MCF 10A (cell line): Measurements from ENCODE around the gene NCK2. TPM values are rescaled to one million over a fixed set of nuclear protein-coding genes. Genes with fewer than 3 reads are reported as not detected.

Source experiments
- BruUV-seq: library from RNA; stranded (reverse); fragments of 400-500 nt; replicated peaks from 2 replicates; lab custom pipeline; 2021; lab: Mats Ljungman, UMichigan
- CTCF ChIA-PET: fragments of 300-600 bp; sonication (Branson Sonifier 250); formaldehyde crosslinking; extraction: SDS; loops from one replicate; lab custom pipeline; 2021; ENCODE audit warnings: antibody characterized with exemption, inconsistent platforms; lab: Yijun Ruan, JAX
- POLR2A ChIA-PET: fragments of 300-600, 350-650 bp; sonication (Branson Sonifier 250); formaldehyde crosslinking; extraction: SDS; loops from one replicate; lab custom pipeline; 2020; ENCODE audit warnings: antibody characterized with exemption, inconsistent platforms; lab: Yijun Ruan, JAX
- DNase-seq: peaks from one replicate; pipeline ENCODE4 v3.0.0-alpha.2; 2018; ENCODE audit not compliant: unreplicated experiment
- H3K27ac Mint-ChIP-seq: one replicate; pipeline ENCODE4 v1.8.0; 2022; ENCODE audit warnings: mild to moderate bottlenecking, low read depth, mixed read lengths; ENCODE audit not compliant: unreplicated experiment
- H3K27me3 Mint-ChIP-seq: one replicate; pipeline ENCODE4 v1.8.0; 2022; ENCODE audit warnings: mixed read lengths; ENCODE audit not compliant: insufficient read depth, unreplicated experiment
- H3K36me3 Mint-ChIP-seq: one replicate; pipeline ENCODE4 v1.8.0; 2022; ENCODE audit warnings: mild to moderate bottlenecking, moderate library complexity, mixed read lengths; ENCODE audit not compliant: insufficient read depth, unreplicated experiment
- H3K4me1 Mint-ChIP-seq: one replicate; pipeline ENCODE4 v1.8.0; 2022; ENCODE audit warnings: mixed read lengths; ENCODE audit not compliant: insufficient read depth, unreplicated experiment
- H3K4me3 Mint-ChIP-seq: one replicate; pipeline ENCODE4 v1.8.0; 2022; ENCODE audit warnings: mild to moderate bottlenecking, moderate library complexity, mixed read lengths; ENCODE audit not compliant: unreplicated experiment
- H3K9me3 Mint-ChIP-seq: one replicate; pipeline ENCODE4 v1.8.0; 2022; ENCODE audit warnings: mixed read lengths; ENCODE audit not compliant: unreplicated experiment
- CTCF ChIP-seq: fragments of 200-600 bp; IDR thresholded peaks from one replicate; pipeline ENCODE4 v1.8.0; 2022; ENCODE audit warnings: antibody characterized with exemption, mild to moderate bottlenecking; ENCODE audit not compliant: unreplicated experiment
- intact Hi-C: fragments of 100-400 bp; cut with micrococcal nuclease; formaldehyde crosslinking; loops from 2 replicates; pipeline ENCODE4 v1.14.1; 2022
- total RNA-seq: library from RNA; stranded (reverse); gene quantifications from 2 replicates; pipeline ENCODE4 v1.2.3, GENCODE V29; 2022

Gene NCK2
- total RNA-seq, 1 experiment from 2014 or later = 36.5 TPM

DNA sequence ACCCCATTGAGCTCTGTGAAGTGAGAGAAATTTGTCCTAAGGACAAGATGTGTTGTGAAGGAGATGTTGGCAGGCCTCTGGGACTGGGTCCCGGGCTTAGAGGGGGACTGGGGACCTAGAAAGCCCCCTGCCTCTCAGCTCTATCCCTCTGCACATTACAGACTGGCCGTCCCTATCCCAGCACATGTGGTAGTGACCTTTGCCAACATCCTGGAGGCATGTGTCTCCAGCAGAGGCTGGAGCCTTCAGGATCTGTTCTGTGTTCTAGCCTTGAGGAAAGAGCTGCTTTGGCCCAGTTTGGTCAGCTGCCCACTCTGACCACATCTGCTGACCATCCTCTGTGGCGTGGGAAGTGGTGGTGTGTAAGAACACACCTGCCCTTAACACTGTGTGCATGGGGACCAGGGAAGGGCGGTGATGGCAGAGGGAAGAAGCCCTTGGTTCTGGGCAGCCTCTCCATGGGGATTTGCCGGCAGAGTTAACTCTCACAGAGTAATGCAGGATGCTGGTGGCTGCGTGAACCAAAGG lies 33.4 kb downstream of the NCK2 start:
- Mint-ChIP-seq H3K36me3 (peaks cover 6% of the 10 kb centered on the region), H3K9me3 (no peaks in the 10 kb centered on the region), H3K27me3 (no peaks in the 10 kb centered on the region), H3K4me1 (peaks cover 23% of the 10 kb centered on the region), H3K27ac (no peak overlapping the region), H3K4me3 (no peak overlapping the region)
- intact Hi-C loops = no loop called here
- no TSS peak for BruUV-seq
- CTCF ChIA-PET = interaction anchor here (0.9 to 1.5 kb wide), 3 partner anchors 8 to 306 kb away, joined by 3 to 6 read pairs (median 3); no protein-coding TSS in a partner anchor
- TF ChIP-seq CTCF = no peak
- no peak for DNase-seq
- POLR2A ChIA-PET = no interaction called here

- Mint-ChIP-seq H3K36me3 (peaks cover 6% of the 10 kb centered on the region), H3K4me1 (peaks cover 21% of the 10 kb centered on the region), H3K27me3 (no peaks in the 10 kb centered on the region), H3K27ac (no peak overlapping the region), H3K9me3 (no peaks in the 10 kb centered on the region), H3K4me3 (no peak overlapping the region)
- TF ChIP-seq CTCF = no peak
- ChIA-PET POLR2A (interaction anchor here (0.6 kb wide), 1 partner anchor 199 kb away, joined by 3 read pairs; no protein-coding TSS in a partner anchor), CTCF (no interaction called here)
- no peak for DNase-seq
- intact Hi-C loops = no loop called here
- BruUV-seq = no TSS peak
These were observed 34.7 kb downstream of the NCK2 start for GRCh38 chr2:105779394-105779793.

DNA sequence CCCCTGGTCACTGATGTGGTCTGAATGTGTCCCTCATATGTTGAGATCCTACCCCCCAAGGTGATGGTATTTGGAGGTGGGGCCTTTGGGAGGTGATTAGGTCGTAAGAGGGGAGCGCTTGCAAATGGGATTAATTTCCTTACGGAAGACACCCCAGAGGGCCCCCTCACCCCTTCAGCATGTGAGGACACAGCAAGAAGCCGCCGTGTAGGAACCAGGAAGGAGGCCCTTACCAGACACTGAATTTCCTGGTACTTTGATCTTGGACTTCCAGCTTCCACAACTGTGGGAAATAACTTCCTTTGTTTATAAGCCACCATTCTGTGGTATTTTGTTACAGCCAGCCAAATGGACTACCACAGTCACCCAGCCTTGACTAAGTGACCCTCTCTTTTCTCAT lies 35.9 kb downstream of the NCK2 start:
- CTCF ChIA-PET = no interaction called here
- DNase-seq = no peak
- Mint-ChIP-seq H3K27ac (no peak overlapping the region), H3K4me3 (no peak overlapping the region), H3K4me1 (peaks cover 13% of the 10 kb centered on the region), H3K9me3 (no peaks in the 10 kb centered on the region), H3K36me3 (peaks cover 6% of the 10 kb centered on the region), H3K27me3 (no peaks in the 10 kb centered on the region)
- intact Hi-C loops = no loop called here
- BruUV-seq = no TSS peak
- no peak for TF ChIP-seq CTCF
- POLR2A ChIA-PET = no interaction called here

DNA sequence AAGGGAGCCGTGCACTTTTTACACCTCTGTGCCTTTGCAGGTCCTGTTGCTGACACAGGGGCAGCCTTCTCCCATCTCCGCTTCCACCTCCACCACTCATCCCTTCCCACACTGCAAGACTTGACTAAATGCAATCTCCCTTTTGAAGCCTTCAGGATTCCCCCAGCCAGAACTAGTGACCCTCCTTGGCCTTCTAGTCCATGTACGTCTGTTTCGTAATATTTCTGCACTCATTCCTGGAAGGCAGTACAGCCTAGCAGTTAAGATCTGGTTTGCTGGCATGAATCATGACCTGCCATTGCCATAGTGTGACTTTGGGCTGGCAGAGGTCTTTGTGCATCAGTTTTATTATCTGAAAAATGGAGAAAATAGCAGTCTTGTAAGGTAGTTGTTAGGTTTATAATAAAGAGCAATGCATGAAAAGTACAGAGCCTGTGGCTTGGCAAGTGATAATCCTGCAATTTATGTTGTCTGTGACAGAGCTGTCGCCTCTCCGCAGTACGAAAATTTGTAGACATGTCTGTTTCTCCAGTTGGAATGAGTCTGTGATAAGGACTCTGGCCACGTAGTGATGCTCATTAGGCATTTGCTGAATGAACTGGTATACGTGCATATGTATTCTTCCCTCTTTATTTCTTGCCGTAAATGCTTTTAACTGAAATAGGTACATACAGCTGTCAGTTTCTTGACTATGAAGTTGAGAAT lies 36.7 kb downstream of the NCK2 start:
- POLR2A ChIA-PET = no interaction called here
- CTCF ChIA-PET = no interaction called here
- Mint-ChIP-seq H3K27ac (no peak overlapping the region), H3K4me3 (no peak overlapping the region), H3K9me3 (no peaks in the 10 kb centered on the region), H3K4me1 (peaks cover 13% of the 10 kb centered on the region), H3K27me3 (no peaks in the 10 kb centered on the region), H3K36me3 (peaks cover 6% of the 10 kb centered on the region)
- TF ChIP-seq CTCF = no peak
- DNase-seq = peak; percentile 40
- no TSS peak for BruUV-seq
- intact Hi-C loops = no loop called here
